RWPE2 (cell line): ENCODE data around the gene FMN2.

Source experiments
- ATAC-seq: fragments of 200-7000 bp; cut with Tn5 transposase; 3 replicates; pipeline ENCODE4 v1.9.1; 2021; ENCODE audit warnings: low read depth
- DNase-seq: peaks from one replicate; pipeline ENCODE4 v3.0.0-alpha.2; 2020; ENCODE audit warnings: low spot score
- H3K27ac ChIP-seq: fragments of 450-650 bp; 2 replicates; pipeline ENCODE4 v1.5.1; 2017; ENCODE audit warnings: mild to moderate bottlenecking; ENCODE audit not compliant: poor library complexity, severe bottlenecking
- H3K27me3 ChIP-seq: fragments of 250-450 bp; sonication (Bioruptor Pico); 2 replicates; pipeline ENCODE4 v1.5.1; 2021; ENCODE audit warnings: mild to moderate bottlenecking, moderate library complexity; ENCODE audit not compliant: insufficient read depth, poor library complexity, severe bottlenecking
- H3K36me3 ChIP-seq: fragments of 250-450 bp; sonication (Bioruptor Pico); 2 replicates; pipeline ENCODE4 v1.5.1; 2020; ENCODE audit warnings: low read depth, mild to moderate bottlenecking, moderate library complexity
- H3K4me1 ChIP-seq: fragments of 250-450 bp; sonication (Bioruptor Pico); 2 replicates; pipeline ENCODE4 v1.5.1; 2021; ENCODE audit warnings: mild to moderate bottlenecking, moderate library complexity; ENCODE audit not compliant: insufficient read depth, poor library complexity, severe bottlenecking
- H3K4me3 ChIP-seq: fragments of 250-450 bp; sonication (Bioruptor Pico); 2 replicates; pipeline ENCODE4 v1.5.1; 2021; ENCODE audit warnings: mild to moderate bottlenecking, moderate library complexity; ENCODE audit not compliant: severe bottlenecking
- H3K9me3 ChIP-seq: fragments of 250-450 bp; sonication (Bioruptor Pico); 2 replicates; pipeline ENCODE4 v1.5.1; 2021; ENCODE audit warnings: mild to moderate bottlenecking, moderate library complexity; ENCODE audit not compliant: severe bottlenecking
- TF ChIP-seq, protein P1 (sequence below): fragments of 450-650 bp; IDR thresholded peaks from one replicate; pipeline ENCODE4 v1.5.1; 2017; ENCODE audit warnings: mild to moderate bottlenecking, moderate library complexity; ENCODE audit not compliant: poor library complexity, severe bottlenecking

FMN2 gene

DNA sequence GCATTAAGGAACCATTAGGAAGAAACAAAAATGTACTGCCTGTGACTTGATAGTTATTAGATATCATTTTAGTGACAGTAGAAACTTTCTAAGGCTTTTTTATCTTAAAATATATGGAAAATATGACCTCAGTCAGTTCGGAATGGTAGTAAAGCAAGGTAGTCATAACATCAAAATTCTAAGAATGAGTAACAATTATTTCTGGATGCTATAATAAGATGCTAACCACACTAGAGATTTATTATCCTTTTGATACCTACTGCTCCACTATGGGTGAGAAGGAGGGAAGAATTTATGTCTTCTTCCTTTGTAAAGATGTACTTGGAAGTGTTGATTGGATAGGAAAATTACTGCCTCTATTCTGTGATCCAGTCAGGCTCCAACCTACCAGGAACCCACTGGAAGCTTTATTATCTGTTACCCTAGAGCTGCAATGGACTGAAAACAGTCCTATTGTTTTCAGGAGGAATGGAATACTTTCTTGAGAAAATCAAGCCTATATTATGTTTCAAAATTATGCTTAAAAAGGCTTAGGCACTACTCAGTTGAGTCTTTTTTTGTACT, 8.8 kb downstream of the FMN2 start:
- TF ChIP-seq, protein P1, sequence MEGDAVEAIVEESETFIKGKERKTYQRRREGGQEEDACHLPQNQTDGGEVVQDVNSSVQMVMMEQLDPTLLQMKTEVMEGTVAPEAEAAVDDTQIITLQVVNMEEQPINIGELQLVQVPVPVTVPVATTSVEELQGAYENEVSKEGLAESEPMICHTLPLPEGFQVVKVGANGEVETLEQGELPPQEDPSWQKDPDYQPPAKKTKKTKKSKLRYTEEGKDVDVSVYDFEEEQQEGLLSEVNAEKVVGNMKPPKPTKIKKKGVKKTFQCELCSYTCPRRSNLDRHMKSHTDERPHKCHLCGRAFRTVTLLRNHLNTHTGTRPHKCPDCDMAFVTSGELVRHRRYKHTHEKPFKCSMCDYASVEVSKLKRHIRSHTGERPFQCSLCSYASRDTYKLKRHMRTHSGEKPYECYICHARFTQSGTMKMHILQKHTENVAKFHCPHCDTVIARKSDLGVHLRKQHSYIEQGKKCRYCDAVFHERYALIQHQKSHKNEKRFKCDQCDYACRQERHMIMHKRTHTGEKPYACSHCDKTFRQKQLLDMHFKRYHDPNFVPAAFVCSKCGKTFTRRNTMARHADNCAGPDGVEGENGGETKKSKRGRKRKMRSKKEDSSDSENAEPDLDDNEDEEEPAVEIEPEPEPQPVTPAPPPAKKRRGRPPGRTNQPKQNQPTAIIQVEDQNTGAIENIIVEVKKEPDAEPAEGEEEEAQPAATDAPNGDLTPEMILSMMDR, result no peak
- no peaks in the 10 kb centered on the region for H3K36me3 ChIP-seq
- H3K4me3 ChIP-seq, result no peak overlapping the region
- ATAC-seq (no peak), DNase-seq (no peak)
- H3K27me3 ChIP-seq, result peaks cover 8% of the 10 kb centered on the region
- no peaks in the 10 kb centered on the region for H3K4me1 ChIP-seq
- H3K9me3 ChIP-seq, result no peaks in the 10 kb centered on the region
- no peak overlapping the region for H3K27ac ChIP-seq

DNA sequence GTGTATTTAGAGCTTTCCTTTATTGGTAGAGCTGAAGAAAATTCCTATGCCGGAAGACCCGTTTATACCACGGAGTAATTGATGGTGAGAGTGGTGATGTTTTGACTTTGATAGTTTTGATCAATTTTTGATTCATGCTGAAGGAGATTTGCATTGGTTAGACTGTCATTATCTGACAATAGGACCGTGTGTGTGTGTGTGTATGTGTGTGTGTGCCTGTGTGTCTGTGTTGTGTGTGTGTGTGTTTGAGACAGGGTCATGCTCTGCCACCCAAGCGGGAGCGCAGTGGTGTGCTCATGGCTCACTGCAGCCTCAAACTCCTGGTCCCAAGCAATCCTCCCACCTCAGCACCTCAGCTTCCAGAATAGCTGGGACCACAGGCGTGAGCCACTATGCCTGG, 9.6 kb downstream of the FMN2 start:
- DNase-seq (no peak), ATAC-seq (no peak)
- no peak overlapping the region for H3K4me3 ChIP-seq
- H3K27ac ChIP-seq, result no peak overlapping the region
- TF ChIP-seq, protein P1, result no peak
- no peaks in the 10 kb centered on the region for H3K9me3 ChIP-seq
- H3K36me3 ChIP-seq, result no peaks in the 10 kb centered on the region
- no peaks in the 10 kb centered on the region for H3K4me1 ChIP-seq
- peaks cover 8% of the 10 kb centered on the region for H3K27me3 ChIP-seq

DNA sequence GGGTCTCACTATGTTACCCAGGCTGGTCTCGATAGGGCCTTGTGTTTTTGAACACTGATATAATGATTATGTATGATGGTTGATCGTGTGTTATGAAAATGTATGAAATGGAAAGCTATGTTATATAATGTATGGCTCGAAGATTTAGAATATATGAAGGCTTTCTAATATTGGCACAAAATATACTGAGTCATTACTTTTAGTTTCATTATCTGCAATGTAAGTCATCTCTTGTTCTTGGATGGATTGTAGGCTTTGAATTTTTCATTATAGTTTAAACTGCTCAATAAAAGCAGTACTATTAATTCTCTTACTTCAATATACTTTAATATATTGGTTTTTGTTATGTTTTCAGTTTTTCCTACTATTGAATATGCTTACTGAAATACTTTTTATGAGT, 10.1 kb downstream of the FMN2 start:
- no peak overlapping the region for H3K27ac ChIP-seq
- ATAC-seq, result no peak
- TF ChIP-seq, protein P1, result no peak
- H3K27me3 ChIP-seq, result peaks cover 8% of the 10 kb centered on the region
- H3K36me3 ChIP-seq, result no peaks in the 10 kb centered on the region
- DNase-seq, result no peak
- no peaks in the 10 kb centered on the region for H3K9me3 ChIP-seq
- no peaks in the 10 kb centered on the region for H3K4me1 ChIP-seq
- no peak overlapping the region for H3K4me3 ChIP-seq

DNA sequence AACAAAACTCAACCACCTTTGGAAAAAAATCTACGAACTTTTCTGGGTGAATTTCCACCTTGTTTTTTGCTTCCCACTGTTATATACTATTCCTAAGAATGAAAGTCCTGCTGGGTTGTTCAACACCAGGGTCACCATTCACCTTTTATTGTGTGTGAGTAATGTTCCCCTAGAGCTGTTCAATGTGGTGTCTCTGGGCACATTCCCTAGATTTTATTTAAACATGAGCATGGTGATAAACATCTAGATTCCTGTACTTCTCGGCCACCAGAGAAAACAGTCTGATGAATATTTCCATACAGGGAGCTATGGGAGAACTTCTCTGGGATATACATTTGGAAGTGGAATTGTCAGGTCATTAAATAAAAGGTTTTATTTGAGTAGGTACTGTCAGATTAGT, 13.0 kb downstream of the FMN2 start:
- peaks cover 8% of the 10 kb centered on the region for H3K27me3 ChIP-seq
- no peaks in the 10 kb centered on the region for H3K36me3 ChIP-seq
- no peak overlapping the region for H3K4me3 ChIP-seq
- no peak for DNase-seq
- ATAC-seq, result no peak
- TF ChIP-seq, protein P1, result no peak
- H3K27ac ChIP-seq, result no peak overlapping the region
- no peaks in the 10 kb centered on the region for H3K4me1 ChIP-seq
- H3K9me3 ChIP-seq, result no peaks in the 10 kb centered on the region

DNA sequence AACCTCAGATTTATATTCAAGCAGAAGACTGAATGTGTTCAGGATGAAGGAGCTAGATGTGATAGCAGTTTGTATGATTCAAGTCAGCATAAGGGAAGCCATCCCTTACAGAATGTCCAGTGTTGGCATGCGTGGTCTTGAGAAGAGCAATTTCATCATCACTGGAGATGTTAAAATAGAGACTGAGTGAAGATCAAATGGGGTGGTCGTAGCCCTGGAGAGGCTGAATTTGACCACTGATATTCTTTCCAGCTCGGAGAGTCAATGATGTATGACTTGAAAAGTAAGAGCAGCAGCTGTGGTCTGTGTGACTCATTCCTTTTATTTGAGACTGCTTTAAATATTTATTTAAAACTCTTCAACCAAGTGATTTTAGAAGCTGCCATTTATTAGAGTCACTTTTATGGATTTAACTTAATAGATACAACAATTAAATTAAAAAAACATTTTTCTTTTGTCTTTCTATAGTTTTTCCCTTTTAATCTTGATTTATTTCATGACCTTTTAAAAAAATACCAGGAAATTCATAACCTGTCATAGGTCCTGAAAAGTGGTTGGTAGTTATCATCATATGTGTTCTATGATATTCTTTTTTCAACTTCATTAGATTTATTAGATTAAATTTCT, 15.5 kb downstream of the FMN2 start:
- Histone ChIP-seq H3K4me1 (no peaks in the 10 kb centered on the region), H3K36me3 (no peaks in the 10 kb centered on the region), H3K27ac (no peak overlapping the region), H3K9me3 (no peaks in the 10 kb centered on the region), H3K4me3 (no peak overlapping the region), H3K27me3 (no peaks in the 10 kb centered on the region)
- ATAC-seq, result no peak
- no peak for DNase-seq
- TF ChIP-seq, protein P1, result no peak
